SK-N-SH (cell line): ENCODE data around the gene TBCC. TPM values are rescaled to one million over a fixed set of nuclear protein-coding genes. Genes with fewer than 3 reads are reported as not detected.

Experiments
- CTCF ChIA-PET: fragments of 300-600, 350-600 bp; formaldehyde crosslinking; extraction: SDS; loops from one replicate; lab custom pipeline; 2021; lab: Yijun Ruan, JAX
- POLR2A ChIA-PET: fragments of 350-600 bp; sonication (Branson Sonifier 250); formaldehyde crosslinking; extraction: SDS; loops from one replicate; lab custom pipeline; 2020; ENCODE audit warnings: antibody characterized with exemption, inconsistent platforms; lab: Yijun Ruan, JAX
- DNase-seq: peaks from one replicate; pipeline ENCODE4 v3.0.0; 2012
- H2AFZ ChIP-seq: fragments of 200-600 bp; sonication (generic); 2 replicates; pipeline ENCODE4 v1.8.1; 2016; ENCODE audit warnings: antibody characterized with exemption, mild to moderate bottlenecking, low read depth
- H3F3A ChIP-seq: fragments of 200-600 bp; sonication (generic); replicated peaks from 2 replicates; pipeline ENCODE3; 2016; ENCODE audit warnings: antibody characterized with exemption, mild to moderate bottlenecking; ENCODE audit not compliant: insufficient read depth
- H3K27ac ChIP-seq, 2 experiments: fragments of 200-500 bp in 1 of 2; fragments of 200-600 bp in 1 of 2; sonication (Bioruptor generic) in 1 of 2; sonication (generic), shearing (Covaris generic) in 1 of 2; 2 replicates each; pipeline versions ENCODE4 v1.5.1 to v1.6.1; 2014 to 2016; ENCODE audit warnings: low read depth in 2 of 2, inconsistent platforms in 1 of 2, low read length in 1 of 2, mild to moderate bottlenecking in 1 of 2, mixed read lengths in 1 of 2
- H3K27me3 ChIP-seq: fragments of 200-600 bp; sonication (generic), shearing (Covaris generic); 2 replicates; pipeline ENCODE4 v1.6.1; 2016; ENCODE audit warnings: mixed run types; ENCODE audit not compliant: insufficient read depth
- H3K36me3 ChIP-seq, 2 experiments: fragments of 200-500 bp in 1 of 2; fragments of 200-600 bp in 1 of 2; sonication (Bioruptor generic) in 1 of 2; sonication (generic) in 1 of 2; replicated peaks in 1 of 2; 2 replicates each; pipeline versions ENCODE3 to v1.5.1; 2014 to 2016; ENCODE audit warnings: low read length in 1 of 2, mild to moderate bottlenecking in 1 of 2; ENCODE audit not compliant: insufficient read depth in 2 of 2, control insufficient read depth in 1 of 2
- H3K4me1 ChIP-seq, 2 experiments: fragments of 200-500 bp in 1 of 2; fragments of 200-600 bp in 1 of 2; sonication (Bioruptor generic) in 1 of 2; sonication (generic), shearing (Covaris generic) in 1 of 2; 2 replicates each; pipeline versions ENCODE4 v1.5.1 to v1.6.1; 2014 to 2016; ENCODE audit warnings: low read depth in 1 of 2, low read length in 1 of 2, mixed run types in 1 of 2; ENCODE audit not compliant: insufficient read depth in 2 of 2, control insufficient read depth in 1 of 2
- H3K4me2 ChIP-seq: fragments of 200-600 bp; sonication (generic), shearing (Covaris generic); 2 replicates; pipeline ENCODE4 v1.6.1; 2017; ENCODE audit warnings: mixed run types
- H3K4me3 ChIP-seq, 2 experiments: fragments of 200-500 bp in 1 of 2; fragments of 200-600 bp in 1 of 2; sonication (Bioruptor generic) in 1 of 2; sonication (generic), shearing (Covaris generic) in 1 of 2; 2 replicates each; pipeline versions ENCODE4 v1.5.1 to v1.8.1; 2014 to 2016; ENCODE audit warnings: low read depth in 2 of 2, inconsistent platforms in 1 of 2, low read length in 1 of 2, mild to moderate bottlenecking in 1 of 2, mixed read lengths in 1 of 2, moderate library complexity in 1 of 2
- H3K79me2 ChIP-seq: fragments of 200-600 bp; sonication (generic); 2 replicates; pipeline ENCODE4 v1.8.1; 2017; ENCODE audit warnings: mild to moderate bottlenecking; ENCODE audit not compliant: insufficient read depth
- H3K9ac ChIP-seq: fragments of 200-600 bp; sonication (generic); 2 replicates; pipeline ENCODE4 v1.6.1; 2017; ENCODE audit warnings: mixed run types
- H3K9me2 ChIP-seq: fragments of 200-600 bp; sonication (generic); 2 replicates; pipeline ENCODE4 v1.6.1; 2017; ENCODE audit warnings: mixed run types
- H3K9me3 ChIP-seq: fragments of 200-600 bp; sonication (generic); 2 replicates; pipeline ENCODE4 v1.6.1; 2017; ENCODE audit warnings: mixed run types, mild to moderate bottlenecking, moderate library complexity
- H4K20me1 ChIP-seq: fragments of 200-600 bp; sonication (generic); 2 replicates; pipeline ENCODE4 v1.6.1; 2017; ENCODE audit warnings: mild to moderate bottlenecking, mixed run types; ENCODE audit not compliant: insufficient read depth
- ELF1 ChIP-seq: IDR thresholded peaks from 2 replicates; pipeline ENCODE4 v1.4.0; 2012
- EZH2phosphoT487 ChIP-seq: fragments of 200-600 bp; sonication (generic); IDR thresholded peaks from 2 replicates; pipeline ENCODE4 v1.6.1; 2017; ENCODE audit warnings: low read depth, mixed run types, mild to moderate bottlenecking, antibody characterized with exemption, moderate library complexity, borderline replicate concordance
- IRF3 ChIP-seq: fragments of 150-350 bp; IDR thresholded peaks from 2 replicates; pipeline ENCODE4 v1.6.1; 2016; ENCODE audit warnings: mild to moderate bottlenecking, low read depth, low read length
- NRF1 ChIP-seq: IDR thresholded peaks from 2 replicates; pipeline ENCODE4 v1.6.1; 2012; ENCODE audit warnings: low read depth, mild to moderate bottlenecking, low read length
- RAD21 ChIP-seq: IDR thresholded peaks from 2 replicates; pipeline ENCODE4 v1.6.1; 2012; ENCODE audit warnings: mild to moderate bottlenecking, low read length
- RCOR1 ChIP-seq: fragments of 150-350 bp; IDR thresholded peaks from 2 replicates; pipeline ENCODE4 v1.6.1; 2017; ENCODE audit warnings: antibody characterized with exemption, low read length
- TCF12 ChIP-seq: IDR thresholded peaks from 2 replicates; pipeline ENCODE4 v1.4.0; 2012
- USF1 ChIP-seq: IDR thresholded peaks from 2 replicates; pipeline ENCODE4 v1.4.0; 2012; ENCODE audit warnings: low read depth, borderline replicate concordance
- YY1 ChIP-seq: IDR thresholded peaks from 2 replicates; pipeline ENCODE4 v1.4.0; 2012; ENCODE audit warnings: low read depth, mild to moderate bottlenecking
- ZBTB33 ChIP-seq: IDR thresholded peaks from 2 replicates; pipeline ENCODE4 v1.4.0; 2012; ENCODE audit warnings: low read depth, borderline replicate concordance
- WGBS: methylation state at CpG from one replicate; pipeline ENCODE4 v1.1.6; 2017; ENCODE audit warnings: low lambda C conversion rate; 5-methylcytosine and 5-hydroxymethylcytosine counted together
- polyA plus RNA-seq, 3 experiments: library from polyadenylated mRNA; depleted of rRNA; stranded (reverse); fragments of >200 nt; gene quantifications; 2 replicates each; pipeline ENCODE4 v1.2.3, GENCODE V29; 2012

Gene TBCC
- polyA plus RNA-seq, 1 of the 3 experiments (the other 2 are of a cell fraction), result 18.2 TPM

- peaks cover 0 to 2% of the 10 kb centered on the region in 2 experiments for H3K36me3 ChIP-seq
- no peak overlapping the region for H3K4me3 ChIP-seq
- H3K27me3 ChIP-seq, result no peaks in the 10 kb centered on the region
- H2AFZ ChIP-seq, result no peak overlapping the region
- no peaks in the 10 kb centered on the region for H4K20me1 ChIP-seq
- DNase-seq, result no peak
- H3K27ac ChIP-seq, result no peak overlapping the region
- no peaks in the 10 kb centered on the region; the same call in 1 of the 2 replicates for H3K79me2 ChIP-seq
- H3K9me2 ChIP-seq, result no peaks in the 10 kb centered on the region
- POLR2A ChIA-PET, result interaction anchor here (0.5 to 0.9 kb wide), 3 partner anchors 10 to 1725 kb away, joined by 3 to 4 read pairs (median 4); partner anchors contain the start of gene TBCC
- WGBS, result 75% methylated on average over 3 of the region's 3 CpGs
- H3K9me3 ChIP-seq, result no peaks in the 10 kb centered on the region
- CTCF ChIA-PET, result interaction anchor here (1.4 kb wide), 1 partner anchor 10 kb away, joined by 4 read pairs; no protein-coding TSS in a partner anchor
- no peak overlapping the region for H3K9ac ChIP-seq
- no peak for TF ChIP-seq TCF12
- no peak for TF ChIP-seq IRF3
- no peak for TF ChIP-seq USF1
- no peak for TF ChIP-seq ELF1
- TF ChIP-seq ZBTB33, result no peak
- no peak for TF ChIP-seq RAD21
- TF ChIP-seq RCOR1, result no peak
- peaks cover 23% of the 10 kb centered on the region for H3F3A ChIP-seq
- H3K4me2 ChIP-seq, result no peak overlapping the region
- 0 out of 4 replicates have a peak, but pooled peaks cover 0 to 10% of the 10 kb centered on the region in 2 experiments for H3K4me1 ChIP-seq
These were observed 17.0 kb upstream of the TBCC start for GRCh38 chr6:42762950-42763349.

GRCh38 chr6:42762426-42762859, 16.5 kb upstream of the TBCC start:
- H3K79me2 ChIP-seq, result no peaks in the 10 kb centered on the region; the same call in 1 of the 2 replicates
- H3K4me3 ChIP-seq, result no peak overlapping the region
- TF ChIP-seq YY1 (no peak), NRF1 (no peak), EZH2phosphoT487 (no peak), ELF1 (no peak)
- H3K4me1 ChIP-seq, result 0 out of 4 replicates have a peak, but pooled peaks cover 0 to 10% of the 10 kb centered on the region in 2 experiments
- H4K20me1 ChIP-seq, result no peaks in the 10 kb centered on the region
- 88% methylated on average over 3 of the region's 3 CpGs for WGBS
- POLR2A ChIA-PET, result interaction anchor here (0.5 to 0.9 kb wide), 2 partner anchors 9 to 17 kb away, joined by 3 to 4 read pairs; partner anchors contain the start of gene TBCC
- H3K27ac ChIP-seq, result no peak overlapping the region
- no peaks in the 10 kb centered on the region for H3K9me3 ChIP-seq
- DNase-seq, result no peak
- peaks cover 0 to 2% of the 10 kb centered on the region in 2 experiments for H3K36me3 ChIP-seq
- peaks cover 23% of the 10 kb centered on the region for H3F3A ChIP-seq
- H3K9ac ChIP-seq, result no peak overlapping the region
- no peaks in the 10 kb centered on the region for H3K27me3 ChIP-seq
- CTCF ChIA-PET, result interaction anchor here (1.4 kb wide), 1 partner anchor 10 kb away, joined by 4 read pairs; no protein-coding TSS in a partner anchor
- no peak overlapping the region for H3K4me2 ChIP-seq
- H2AFZ ChIP-seq, result no peak overlapping the region
- H3K9me2 ChIP-seq, result no peaks in the 10 kb centered on the region
